Activated CD4-positive, CD25-positive, alpha-beta regulatory T cell (primary cell): ENCODE measurements around the gene NSL1.

ENCODE experiments used
- DNase-seq, 4 experiments: peaks; one replicate each; lab custom pipeline; 2025; lab: John Stamatoyannopoulos, UW

The NSL1 gene

DNA sequence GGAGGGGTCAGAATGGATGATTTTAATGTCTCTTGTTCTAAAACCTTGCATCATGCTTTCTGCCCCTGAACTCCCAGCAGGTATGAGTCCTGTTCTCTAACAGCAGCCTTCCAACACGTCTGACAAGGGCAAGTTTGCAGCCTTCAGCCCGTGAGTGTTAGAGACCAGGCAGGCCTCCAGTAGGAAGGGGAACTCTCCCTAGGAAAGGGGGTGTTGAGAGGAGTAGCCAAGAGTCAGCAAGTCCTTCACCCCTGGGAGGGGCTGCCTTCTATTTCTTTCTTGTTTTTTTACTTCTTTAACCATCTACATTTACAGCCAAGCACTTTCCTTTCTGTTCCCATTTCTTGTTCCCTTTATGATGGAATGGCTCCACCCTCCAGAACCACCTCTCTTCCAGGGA, 106.1 kb downstream of the NSL1 start:
- DNase-seq: no peak

- no peak for DNase-seq
Measured at GRCh38 chr1:212684521-212685090, 107.0 kb downstream of the NSL1 start.

- no peak for DNase-seq
Measured at GRCh38 chr1:212684076-212684475, 107.5 kb downstream of the NSL1 start.

- DNase-seq: no peak
Measured at GRCh38 chr1:212683357-212683722, 108.2 kb downstream of the NSL1 start.

GRCh38 chr1:212680680-212681389, 110.7 kb downstream of the NSL1 start:
- DNase-seq: no peak

DNA sequence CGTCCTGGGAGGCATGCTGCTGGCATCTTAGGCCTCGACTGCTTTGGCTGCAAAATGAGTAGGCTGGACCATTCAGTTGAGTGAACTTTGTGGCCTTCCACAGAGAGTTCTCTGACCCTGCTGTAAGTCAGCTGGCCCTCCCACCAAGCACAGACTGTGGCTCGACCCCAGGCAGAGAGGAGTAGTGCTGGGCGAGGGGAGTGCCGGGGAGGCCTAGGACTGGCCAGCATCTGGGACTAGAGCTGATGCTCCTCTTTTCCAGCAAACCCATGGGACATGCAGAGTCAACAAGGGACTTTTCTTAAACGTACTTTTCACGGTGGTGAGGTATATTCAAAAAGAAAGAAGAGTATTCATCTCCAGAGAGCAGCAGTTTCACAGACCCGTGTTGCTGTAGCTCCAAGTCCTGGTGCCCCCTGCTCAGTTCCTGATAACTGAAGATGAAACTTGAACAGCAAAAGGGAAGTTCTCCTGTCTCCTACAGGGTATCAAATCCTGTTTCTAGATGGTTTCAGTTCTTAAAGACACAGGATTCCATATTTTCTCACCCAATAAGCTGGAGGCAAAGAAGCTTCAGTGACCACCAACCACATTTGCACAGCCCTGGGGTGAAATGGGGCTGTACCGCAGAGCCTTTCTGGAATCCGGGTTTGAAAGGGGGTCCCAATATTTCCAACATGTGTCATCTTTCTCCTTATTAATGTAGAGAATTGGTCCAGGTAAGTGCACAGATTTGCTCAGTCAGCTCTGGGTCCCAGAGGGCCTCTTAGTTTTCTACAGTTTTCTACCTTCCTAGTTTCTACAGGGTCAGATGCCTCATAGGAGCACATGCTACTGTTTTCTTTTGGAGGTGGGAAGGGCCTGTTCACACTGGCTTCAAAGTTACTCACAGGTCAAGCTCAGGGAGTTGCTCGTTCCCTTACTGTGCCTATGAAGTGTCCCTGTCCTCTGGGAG, 112.8 kb downstream of the NSL1 start:
- no peak for DNase-seq

DNA sequence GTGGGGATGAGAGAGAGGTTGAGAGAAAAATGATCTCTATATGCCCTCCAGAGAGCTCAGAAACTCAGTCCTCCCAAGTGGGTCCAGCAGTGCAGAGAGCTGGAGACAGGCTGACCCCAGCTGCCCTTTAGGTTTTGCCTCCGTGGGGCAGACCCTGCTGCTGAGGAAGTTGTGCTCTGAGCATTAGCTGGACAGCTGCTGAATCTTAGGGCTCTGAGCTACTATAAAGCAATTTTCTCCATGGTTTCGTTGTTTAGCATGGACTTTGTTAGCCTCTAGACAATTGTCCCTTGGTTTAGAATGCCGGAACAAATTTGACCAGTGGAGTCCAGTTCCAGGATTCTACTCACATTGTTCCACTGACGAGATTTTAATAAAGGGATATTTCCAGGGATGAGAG, 114.0 kb downstream of the NSL1 start:
- no peak for DNase-seq

GRCh38 chr1:212677136-212677535, 114.4 kb downstream of the NSL1 start:
- DNase-seq: no peak
